HEK293 (cell line): Measurements from ENCODE around the gene NRP1.

Source experiments
- CTCF ChIA-PET: fragments of 350-600 bp; formaldehyde crosslinking; extraction: SDS; loops from one replicate; lab custom pipeline; 2021; ENCODE audit warnings: antibody characterized with exemption; lab: Yijun Ruan, JAX
- POLR2A ChIA-PET: fragments of 300-600 bp; formaldehyde crosslinking; extraction: SDS; loops from one replicate; lab custom pipeline; 2020; ENCODE audit warnings: antibody characterized with exemption, inconsistent platforms; lab: Yijun Ruan, JAX
- H3K27ac ChIP-seq: fragments of 200-500 bp; sonication (Bioruptor generic); 2 replicates; pipeline ENCODE4 v1.5.1; 2014; ENCODE audit warnings: low read depth, low read length, control low read depth, inconsistent platforms; ENCODE audit errors: extremely low read depth
- H3K36me3 ChIP-seq, 2 experiments: fragments of 200-500 bp in 1 of 2; sonication (Bioruptor generic) in 1 of 2; 1 replicate in 1 of 2; 2 replicates in 1 of 2; pipeline ENCODE4 v1.5.1; 2014 to 2017; ENCODE audit warnings: inconsistent platforms in 2 of 2, low read length in 2 of 2; ENCODE audit not compliant: control insufficient read depth in 2 of 2, insufficient read depth in 1 of 2
- H3K4me1 ChIP-seq: fragments of 200-500 bp; sonication (Bioruptor generic); 2 replicates; pipeline ENCODE4 v1.5.1; 2014; ENCODE audit warnings: mild to moderate bottlenecking, low read length, inconsistent platforms; ENCODE audit not compliant: control insufficient read depth, insufficient read depth
- H3K4me3 ChIP-seq: 2 replicates; pipeline ENCODE4 v1.5.1; 2011; ENCODE audit warnings: low read depth, mild to moderate bottlenecking, control low read depth, low read length, moderate library complexity
- H3K9me3 ChIP-seq: fragments of 200-500 bp; sonication (Bioruptor generic); 2 replicates; pipeline ENCODE4 v1.5.1; 2014; ENCODE audit warnings: low read depth, low read length, inconsistent platforms; ENCODE audit not compliant: control insufficient read depth, insufficient read depth
- BCL11B ChIP-seq: fragments of 450-650 bp; formaldehyde crosslinking; IDR thresholded peaks from 2 replicates; pipeline ENCODE4 v1.5.1; 2016; ENCODE audit warnings: low read depth, missing biosample characterization, missing genetic modification characterization
- HOXA7 ChIP-seq: sonication (generic); formaldehyde crosslinking; IDR thresholded peaks from 2 replicates; pipeline ENCODE4 v1.8.1; 2022; ENCODE audit warnings: missing genetic modification reagents, borderline replicate concordance
- OSR2 ChIP-seq: fragments of 450-650 bp; formaldehyde crosslinking; IDR thresholded peaks from 2 replicates; pipeline ENCODE4 v1.5.1; 2016; ENCODE audit warnings: missing biosample characterization, missing genetic modification characterization
- SCRT2 ChIP-seq: fragments of 450-650 bp; formaldehyde crosslinking; IDR thresholded peaks from 2 replicates; pipeline ENCODE4 v1.5.1; 2016; ENCODE audit warnings: missing biosample characterization, missing genetic modification characterization
- ZBTB17 ChIP-seq: fragments of 450-650 bp; formaldehyde crosslinking; IDR thresholded peaks from 2 replicates; pipeline ENCODE4 v1.5.1; 2016; ENCODE audit warnings: missing biosample characterization, missing genetic modification characterization
- ZBTB21 ChIP-seq: fragments of 450-650 bp; formaldehyde crosslinking; IDR thresholded peaks from 2 replicates; pipeline ENCODE4 v1.5.1; 2017; ENCODE audit warnings: missing biosample characterization, missing genetic modification characterization
- ZNF140 ChIP-seq: fragments of 450-650 bp; formaldehyde crosslinking; IDR thresholded peaks from 2 replicates; pipeline ENCODE4 v1.5.1; 2016; ENCODE audit warnings: missing biosample characterization, missing genetic modification characterization
- ZNF146 ChIP-seq: fragments of 450-650 bp; formaldehyde crosslinking; IDR thresholded peaks from 2 replicates; pipeline ENCODE4 v1.5.1; 2016; ENCODE audit warnings: missing biosample characterization, missing genetic modification characterization
- ZNF239 ChIP-seq: fragments of 450-650 bp; formaldehyde crosslinking; IDR thresholded peaks from 2 replicates; pipeline ENCODE4 v1.5.1; 2016; ENCODE audit warnings: missing biosample characterization, missing genetic modification characterization
- ZNF514 ChIP-seq: fragments of 450-650 bp; formaldehyde crosslinking; IDR thresholded peaks from 2 replicates; pipeline ENCODE4 v1.5.1; 2016; ENCODE audit warnings: missing biosample characterization, missing genetic modification characterization
- ZNF610 ChIP-seq: fragments of 450-650 bp; formaldehyde crosslinking; IDR thresholded peaks from 2 replicates; pipeline ENCODE4 v1.5.1; 2016; ENCODE audit warnings: missing biosample characterization, missing genetic modification characterization, borderline replicate concordance
- ZNF747 ChIP-seq: fragments of 450-650 bp; formaldehyde crosslinking; IDR thresholded peaks from 2 replicates; pipeline ENCODE4 v1.5.1; 2016; ENCODE audit warnings: missing biosample characterization, missing genetic modification characterization
- ZNF791 ChIP-seq: fragments of 450-650 bp; formaldehyde crosslinking; IDR thresholded peaks from 2 replicates; pipeline ENCODE4 v1.5.1; 2016; ENCODE audit warnings: missing biosample characterization, missing genetic modification characterization
- TF ChIP-seq, protein P1 (sequence below): fragments of 450-650 bp; formaldehyde crosslinking; IDR thresholded peaks from 2 replicates; pipeline ENCODE4 v1.5.1; 2016; ENCODE audit warnings: missing biosample characterization, missing genetic modification characterization
- TF ChIP-seq, protein P2 (sequence below): fragments of 450-650 bp; formaldehyde crosslinking; IDR thresholded peaks from 2 replicates; pipeline ENCODE4 v1.5.1; 2016; ENCODE audit warnings: missing biosample characterization, missing genetic modification characterization
- TF ChIP-seq, protein P3 (sequence below): fragments of 450-650 bp; formaldehyde crosslinking; IDR thresholded peaks from 2 replicates; pipeline ENCODE4 v1.5.1; 2016; ENCODE audit warnings: missing biosample characterization, missing genetic modification characterization
- TF ChIP-seq, protein P4 (sequence below): fragments of 450-650 bp; formaldehyde crosslinking; IDR thresholded peaks from 2 replicates; pipeline ENCODE4 v1.5.1; 2016; ENCODE audit warnings: missing biosample characterization, missing genetic modification characterization

Gene NRP1

DNA sequence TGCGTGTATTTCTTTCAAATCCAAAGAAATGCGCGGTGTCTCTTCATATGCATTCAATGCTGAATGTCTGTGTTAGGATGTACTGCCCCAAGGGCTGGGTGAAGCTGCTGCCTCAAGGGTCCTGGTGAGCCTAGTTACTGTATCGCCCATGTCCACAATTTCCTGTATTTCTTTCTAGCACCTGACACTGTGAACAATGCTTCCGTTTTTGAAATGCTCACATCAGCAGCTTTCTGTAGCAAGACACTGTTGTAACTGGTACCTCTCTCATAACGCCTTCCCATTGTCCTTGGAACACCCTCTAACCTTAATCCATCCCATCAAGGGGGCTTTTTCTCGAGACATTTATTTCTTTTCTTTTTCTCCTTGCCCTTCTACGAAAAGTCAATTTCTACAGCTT, 25.1 kb downstream of the NRP1 start:
- peaks cover 0 to under 1% of the 10 kb centered on the region in 2 experiments; a peak in 2 of 3 replicates for H3K36me3 ChIP-seq
- peaks cover 4% of the 10 kb centered on the region; the same call in 1 of the 2 replicates for H3K4me1 ChIP-seq
- TF ChIP-seq BCL11B (tag by site-specific recombination): no peak
- TF ChIP-seq ZNF514 (tag by site-specific recombination): no peak
- TF ChIP-seq ZBTB17 (tag by site-specific recombination): no peak
- no peak for TF ChIP-seq SCRT2 (tag by site-specific recombination)
- TF ChIP-seq ZBTB21 (tag by site-specific recombination): no peak
- no peak for TF ChIP-seq ZNF239 (tag by site-specific recombination)
- TF ChIP-seq ZNF791 (tag by site-specific recombination): no peak
- TF ChIP-seq, protein P1, sequence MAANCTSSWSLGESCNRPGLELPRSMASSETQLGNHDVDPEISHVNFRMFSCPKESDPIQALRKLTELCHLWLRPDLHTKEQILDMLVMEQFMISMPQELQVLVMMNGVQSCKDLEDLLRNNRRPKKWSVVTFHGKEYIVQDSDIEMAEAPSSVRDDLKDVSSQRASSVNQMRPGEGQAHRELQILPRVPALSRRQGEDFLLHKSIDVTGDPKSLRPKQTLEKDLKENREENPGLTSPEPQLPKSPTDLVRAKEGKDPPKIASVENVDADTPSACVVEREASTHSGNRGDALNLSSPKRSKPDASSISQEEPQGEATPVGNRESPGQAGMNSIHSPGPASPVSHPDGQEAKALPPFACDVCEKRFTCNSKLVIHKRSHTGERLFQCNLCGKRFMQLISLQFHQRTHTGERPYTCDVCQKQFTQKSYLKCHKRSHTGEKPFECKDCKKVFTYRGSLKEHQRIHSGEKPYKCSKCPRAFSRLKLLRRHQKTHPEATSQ (tag by site-specific recombination): no peak
- no peak for TF ChIP-seq ZNF610 (tag by site-specific recombination)
- TF ChIP-seq, protein P2, sequence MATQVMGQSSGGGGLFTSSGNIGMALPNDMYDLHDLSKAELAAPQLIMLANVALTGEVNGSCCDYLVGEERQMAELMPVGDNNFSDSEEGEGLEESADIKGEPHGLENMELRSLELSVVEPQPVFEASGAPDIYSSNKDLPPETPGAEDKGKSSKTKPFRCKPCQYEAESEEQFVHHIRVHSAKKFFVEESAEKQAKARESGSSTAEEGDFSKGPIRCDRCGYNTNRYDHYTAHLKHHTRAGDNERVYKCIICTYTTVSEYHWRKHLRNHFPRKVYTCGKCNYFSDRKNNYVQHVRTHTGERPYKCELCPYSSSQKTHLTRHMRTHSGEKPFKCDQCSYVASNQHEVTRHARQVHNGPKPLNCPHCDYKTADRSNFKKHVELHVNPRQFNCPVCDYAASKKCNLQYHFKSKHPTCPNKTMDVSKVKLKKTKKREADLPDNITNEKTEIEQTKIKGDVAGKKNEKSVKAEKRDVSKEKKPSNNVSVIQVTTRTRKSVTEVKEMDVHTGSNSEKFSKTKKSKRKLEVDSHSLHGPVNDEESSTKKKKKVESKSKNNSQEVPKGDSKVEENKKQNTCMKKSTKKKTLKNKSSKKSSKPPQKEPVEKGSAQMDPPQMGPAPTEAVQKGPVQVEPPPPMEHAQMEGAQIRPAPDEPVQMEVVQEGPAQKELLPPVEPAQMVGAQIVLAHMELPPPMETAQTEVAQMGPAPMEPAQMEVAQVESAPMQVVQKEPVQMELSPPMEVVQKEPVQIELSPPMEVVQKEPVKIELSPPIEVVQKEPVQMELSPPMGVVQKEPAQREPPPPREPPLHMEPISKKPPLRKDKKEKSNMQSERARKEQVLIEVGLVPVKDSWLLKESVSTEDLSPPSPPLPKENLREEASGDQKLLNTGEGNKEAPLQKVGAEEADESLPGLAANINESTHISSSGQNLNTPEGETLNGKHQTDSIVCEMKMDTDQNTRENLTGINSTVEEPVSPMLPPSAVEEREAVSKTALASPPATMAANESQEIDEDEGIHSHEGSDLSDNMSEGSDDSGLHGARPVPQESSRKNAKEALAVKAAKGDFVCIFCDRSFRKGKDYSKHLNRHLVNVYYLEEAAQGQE (tag by site-specific recombination): no peak
- no peak for TF ChIP-seq ZNF140
- no peak for TF ChIP-seq HOXA7 (CRISPR knock-in tag)
- TF ChIP-seq ZNF747: no peak
- H3K4me3 ChIP-seq: no peak overlapping the region
- no peak overlapping the region for H3K27ac ChIP-seq
- H3K9me3 ChIP-seq: no peaks in the 10 kb centered on the region; the same call in 1 of the 2 replicates
- CTCF ChIA-PET: no interaction called here
- POLR2A ChIA-PET: no interaction called here

DNA sequence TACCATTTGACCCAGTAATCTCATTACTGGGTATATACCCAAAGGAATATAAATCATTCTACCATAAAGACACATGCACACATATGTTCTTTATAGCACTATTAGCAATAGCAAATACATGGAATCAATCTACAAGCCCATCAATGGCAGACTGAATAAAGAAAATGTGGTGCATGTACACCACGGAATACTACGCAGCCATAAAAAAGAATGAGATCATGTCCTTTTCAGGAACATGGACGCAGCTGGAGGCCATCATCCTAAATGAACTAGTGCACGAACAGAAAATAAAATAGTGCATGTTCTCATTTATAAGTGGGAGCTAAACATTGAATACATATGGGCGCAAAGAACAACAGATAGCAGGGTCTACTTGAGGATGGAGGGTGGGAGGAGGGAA, 26.6 kb downstream of the NRP1 start:
- Histone ChIP-seq H3K4me1 (peaks cover 4% of the 10 kb centered on the region; the same call in 1 of the 2 replicates), H3K27ac (no peak overlapping the region), H3K36me3 (no peaks in the 10 kb centered on the region; a peak in 1 of 3 replicates), H3K9me3 (no peaks in the 10 kb centered on the region; the same call in 1 of the 2 replicates), H3K4me3 (no peak overlapping the region)
- peak; percentile 91 for TF ChIP-seq ZNF146 (tag by site-specific recombination)
- TF ChIP-seq, protein P3, sequence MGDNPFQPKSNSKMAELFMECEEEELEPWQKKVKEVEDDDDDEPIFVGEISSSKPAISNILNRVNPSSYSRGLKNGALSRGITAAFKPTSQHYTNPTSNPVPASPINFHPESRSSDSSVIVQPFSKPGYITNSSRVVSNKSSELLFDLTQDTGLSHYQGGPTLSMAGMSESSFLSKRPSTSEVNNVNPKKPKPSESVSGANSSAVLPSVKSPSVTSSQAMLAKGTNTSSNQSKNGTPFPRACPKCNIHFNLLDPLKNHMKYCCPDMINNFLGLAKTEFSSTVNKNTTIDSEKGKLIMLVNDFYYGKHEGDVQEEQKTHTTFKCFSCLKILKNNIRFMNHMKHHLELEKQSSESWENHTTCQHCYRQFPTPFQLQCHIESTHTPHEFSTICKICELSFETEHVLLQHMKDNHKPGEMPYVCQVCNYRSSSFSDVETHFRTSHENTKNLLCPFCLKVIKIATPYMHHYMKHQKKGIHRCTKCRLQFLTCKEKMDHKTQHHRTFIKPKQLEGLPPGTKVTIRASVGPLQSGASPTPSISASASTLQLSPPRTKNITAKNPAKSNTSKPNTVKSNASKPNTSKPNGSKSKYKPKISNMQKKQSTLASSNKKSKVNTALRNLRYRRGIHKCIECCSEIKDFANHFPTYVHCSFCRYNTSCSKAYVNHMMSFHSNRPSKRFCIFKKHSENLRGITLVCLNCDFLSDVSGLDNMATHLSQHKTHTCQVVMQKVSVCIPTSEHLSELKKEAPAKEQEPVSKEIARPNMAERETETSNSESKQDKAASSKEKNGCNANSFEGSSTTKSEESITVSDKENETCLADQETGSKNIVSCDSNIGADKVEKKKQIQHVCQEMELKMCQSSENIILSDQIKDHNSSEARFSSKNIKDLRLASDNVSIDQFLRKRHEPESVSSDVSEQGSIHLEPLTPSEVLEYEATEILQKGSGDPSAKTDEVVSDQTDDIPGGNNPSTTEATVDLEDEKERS: 0 out of 2 replicates have a peak, but pooled peaks have one; percentile 28
- TF ChIP-seq, protein P4, sequence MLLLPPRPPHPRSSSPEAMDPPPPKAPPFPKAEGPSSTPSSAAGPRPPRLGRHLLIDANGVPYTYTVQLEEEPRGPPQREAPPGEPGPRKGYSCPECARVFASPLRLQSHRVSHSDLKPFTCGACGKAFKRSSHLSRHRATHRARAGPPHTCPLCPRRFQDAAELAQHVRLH (tag by site-specific recombination): peak; percentile 75; the same call in 1 of the 2 replicates
- TF ChIP-seq OSR2 (tag by site-specific recombination): no peak
- ChIA-PET CTCF (interaction anchor here (0.7 kb wide), 1 partner anchor 16 kb away, joined by 3 read pairs; no protein-coding TSS in a partner anchor), POLR2A (no interaction called here)
